Measurements from ENCODE around the gene UBE3D.
A peak's percentile ranks its signal among the peaks of the same experiment; 100 is the strongest.

The UBE3D gene

DNA sequence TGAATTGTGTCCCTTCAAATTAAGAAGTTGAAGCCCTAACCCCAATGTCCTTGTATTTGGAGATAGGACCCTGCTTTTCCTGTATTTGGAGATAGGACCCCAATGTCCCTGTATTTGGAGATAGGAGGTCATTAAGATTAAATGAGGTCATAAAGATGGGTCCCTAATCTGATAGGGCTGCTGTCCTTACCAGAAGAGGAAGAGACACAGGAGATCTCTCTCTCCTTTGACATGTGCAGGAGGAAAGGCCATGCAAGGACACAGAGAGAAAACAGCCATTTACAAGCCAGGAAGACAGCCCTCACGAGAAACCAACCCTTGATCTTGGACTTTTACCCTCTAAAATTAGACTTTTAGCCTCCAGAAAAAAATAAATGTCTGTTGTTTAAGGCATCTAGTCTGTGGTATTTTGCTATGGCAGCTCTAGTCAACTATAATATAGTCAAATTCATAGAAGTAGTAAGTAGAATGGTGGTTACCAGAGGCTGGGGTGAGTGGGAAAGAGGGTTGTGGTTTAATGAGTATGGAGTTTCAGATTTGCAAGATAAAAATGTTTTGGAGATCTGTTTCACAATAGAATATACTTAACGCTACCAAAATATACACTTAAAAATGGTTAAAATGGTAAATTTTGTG, 59.3 kb downstream of the UBE3D start:
- no peak overlapping the region for H3K23ac ChIP-seq (ENCODE audit: low read length in 2 of 2)
- H3K4me2 ChIP-seq (ENCODE audit: low read length, poor library complexity, severe bottlenecking), result no peak overlapping the region
- H3K79me1 ChIP-seq (replicated peaks; ENCODE audit: low read length, poor library complexity, severe bottlenecking), result peaks cover 1% of the 10 kb centered on the region
- no peak overlapping the region for H3K9ac ChIP-seq (ENCODE audit: low read length)
- H3K18ac ChIP-seq (ENCODE audit: low read depth in 1 of 2, low read length in 2 of 2), result no peak overlapping the region
- no peak for DNase-seq
- H3K27ac ChIP-seq (ENCODE audit: low read length, poor library complexity, severe bottlenecking), result no peak overlapping the region
- H4K8ac ChIP-seq (ENCODE audit: low read length), result no peak overlapping the region
- H3K14ac ChIP-seq (ENCODE audit: low read length in 2 of 2), result no peak overlapping the region
- H3K9me3 ChIP-seq (ENCODE audit: control insufficient read depth, low read length), result no peaks in the 10 kb centered on the region
- no peak overlapping the region for H2AFZ ChIP-seq (ENCODE audit: low read depth, low read length)
- no peak overlapping the region for H2BK120ac ChIP-seq (ENCODE audit: low read depth, low read length)
- H2BK5ac ChIP-seq (ENCODE audit: low read depth, low read length, poor library complexity, severe bottlenecking), result no peak overlapping the region
- H2BK12ac ChIP-seq (ENCODE audit: low read length in 2 of 2), result no peak overlapping the region
- H4K91ac ChIP-seq (ENCODE audit: low read length), result no peak overlapping the region
- H3K36me3 ChIP-seq (ENCODE audit: control insufficient read depth in 1 of 2, insufficient read depth in 2 of 2, low read depth in 1 of 2, low read length in 2 of 2), result no peaks in the 10 kb centered on the region
- no peak overlapping the region for H3K4ac ChIP-seq (ENCODE audit: low read depth in 1 of 2, low read length in 2 of 2)
- WGBS, result no CpG with 5 or more reads among the region's 2 CpGs
- H3K4me1 ChIP-seq (ENCODE audit: control insufficient read depth, insufficient read depth, low read depth, low read length), result no peaks in the 10 kb centered on the region
- no peaks in the 10 kb centered on the region for H3K27me3 ChIP-seq (ENCODE audit: control insufficient read depth in 1 of 2, insufficient read depth in 1 of 2, low read length in 2 of 2)
- no peak overlapping the region for H2BK15ac ChIP-seq (ENCODE audit: low read depth, poor library complexity, severe bottlenecking)
- H2AK5ac ChIP-seq (ENCODE audit: low read length, severe bottlenecking), result no peak overlapping the region
- H3K4me3 ChIP-seq (ENCODE audit: insufficient read depth in 1 of 2, low read depth in 1 of 2, low read length in 2 of 2), result no peak overlapping the region

DNA sequence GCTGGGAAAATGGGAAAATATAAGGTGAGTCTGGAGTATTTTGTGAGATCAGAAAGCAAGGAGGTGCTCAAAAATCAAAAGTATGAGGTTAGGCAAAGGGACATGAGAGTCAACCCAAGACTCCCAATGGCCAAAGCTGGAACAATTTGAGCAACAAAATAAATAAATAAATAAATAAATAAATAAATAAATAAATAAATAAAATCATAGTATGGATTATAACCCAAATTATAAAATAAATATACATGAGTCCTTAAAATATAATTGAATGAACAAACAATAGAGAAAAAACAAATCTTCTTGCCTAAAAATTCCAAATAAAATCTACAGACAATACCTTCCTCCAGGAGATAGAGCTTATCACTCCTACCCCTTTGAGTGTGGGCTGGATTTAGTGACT, 69.5 kb downstream of the UBE3D start:
- no peak overlapping the region for H3K4ac ChIP-seq (ENCODE audit: low read depth in 1 of 2, low read length in 2 of 2)
- no peak overlapping the region for H3K23ac ChIP-seq (ENCODE audit: low read length in 2 of 2)
- H3K4me2 ChIP-seq (ENCODE audit: low read length, poor library complexity, severe bottlenecking), result no peak overlapping the region
- H3K18ac ChIP-seq (ENCODE audit: low read depth in 1 of 2, low read length in 2 of 2), result no peak overlapping the region
- no peaks in the 10 kb centered on the region for H3K36me3 ChIP-seq (ENCODE audit: control insufficient read depth in 1 of 2, insufficient read depth in 2 of 2, low read depth in 1 of 2, low read length in 2 of 2)
- H2BK15ac ChIP-seq (ENCODE audit: low read depth, poor library complexity, severe bottlenecking), result no peak overlapping the region
- H3K79me1 ChIP-seq (replicated peaks; ENCODE audit: low read length, poor library complexity, severe bottlenecking), result no peaks in the 10 kb centered on the region
- H2AFZ ChIP-seq (ENCODE audit: low read depth, low read length), result no peak overlapping the region
- H4K91ac ChIP-seq (ENCODE audit: low read length), result no peak overlapping the region
- no peak overlapping the region for H3K4me3 ChIP-seq (ENCODE audit: insufficient read depth in 1 of 2, low read depth in 1 of 2, low read length in 2 of 2)
- H3K9ac ChIP-seq (ENCODE audit: low read length), result no peak overlapping the region
- no peak overlapping the region for H3K27ac ChIP-seq (ENCODE audit: low read length, poor library complexity, severe bottlenecking)
- H4K8ac ChIP-seq (ENCODE audit: low read length), result no peak overlapping the region
- no peaks in the 10 kb centered on the region for H3K27me3 ChIP-seq (ENCODE audit: control insufficient read depth in 1 of 2, insufficient read depth in 1 of 2, low read length in 2 of 2)
- no peak overlapping the region for H2BK12ac ChIP-seq (ENCODE audit: low read length in 2 of 2)
- no peak overlapping the region for H2BK5ac ChIP-seq (ENCODE audit: low read depth, low read length, poor library complexity, severe bottlenecking)
- H3K4me1 ChIP-seq (ENCODE audit: control insufficient read depth, insufficient read depth, low read depth, low read length), result no peaks in the 10 kb centered on the region
- DNase-seq, result no peak
- no peak overlapping the region for H2BK120ac ChIP-seq (ENCODE audit: low read depth, low read length)
- H2AK5ac ChIP-seq (ENCODE audit: low read length, severe bottlenecking), result no peak overlapping the region
- no peak overlapping the region for H3K14ac ChIP-seq (ENCODE audit: low read length in 2 of 2)
- no peaks in the 10 kb centered on the region for H3K9me3 ChIP-seq (ENCODE audit: control insufficient read depth, low read length)

DNA sequence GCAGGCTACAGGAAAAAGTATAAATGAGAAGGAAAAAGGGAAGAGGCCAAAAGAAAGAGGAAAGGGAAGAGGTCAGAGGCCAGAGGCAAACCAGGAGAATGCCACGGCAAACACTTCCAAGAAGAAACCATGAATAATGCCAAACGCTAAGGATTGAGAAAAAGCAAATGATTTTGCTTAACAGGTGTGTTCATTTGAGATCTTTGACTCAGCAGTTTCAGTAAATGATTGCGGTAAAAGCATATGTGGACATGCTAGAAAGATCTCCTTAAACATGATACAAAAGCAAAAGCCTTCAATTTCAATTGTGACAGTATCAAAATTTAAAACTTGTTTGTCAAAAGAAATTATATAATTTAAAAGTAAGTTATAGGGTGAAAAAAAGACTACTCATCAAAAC, 70.6 kb downstream of the UBE3D start:
- Histone ChIP-seq H3K27me3 (ENCODE audit: control insufficient read depth in 1 of 2, insufficient read depth in 1 of 2, low read length in 2 of 2) (no peaks in the 10 kb centered on the region), H2BK15ac (ENCODE audit: low read depth, poor library complexity, severe bottlenecking) (no peak overlapping the region), H2AFZ (ENCODE audit: low read depth, low read length) (no peak overlapping the region), H4K91ac (ENCODE audit: low read length) (no peak overlapping the region), H3K4ac (ENCODE audit: low read depth in 1 of 2, low read length in 2 of 2) (no peak overlapping the region), H3K27ac (ENCODE audit: low read length, poor library complexity, severe bottlenecking) (no peak overlapping the region), H2BK5ac (ENCODE audit: low read depth, low read length, poor library complexity, severe bottlenecking) (no peak overlapping the region), H3K79me1 (replicated peaks; ENCODE audit: low read length, poor library complexity, severe bottlenecking) (no peaks in the 10 kb centered on the region), H3K9ac (ENCODE audit: low read length) (no peak overlapping the region), H2AK5ac (ENCODE audit: low read length, severe bottlenecking) (no peak overlapping the region), H3K23ac (ENCODE audit: low read length in 2 of 2) (no peak overlapping the region), H3K36me3 (ENCODE audit: control insufficient read depth in 1 of 2, insufficient read depth in 2 of 2, low read depth in 1 of 2, low read length in 2 of 2) (no peaks in the 10 kb centered on the region), H3K4me3 (ENCODE audit: insufficient read depth in 1 of 2, low read depth in 1 of 2, low read length in 2 of 2) (no peak overlapping the region), H3K14ac (ENCODE audit: low read length in 2 of 2) (no peak overlapping the region), H2BK12ac (ENCODE audit: low read length in 2 of 2) (no peak overlapping the region), H3K18ac (ENCODE audit: low read depth in 1 of 2, low read length in 2 of 2) (no peak overlapping the region), H3K9me3 (ENCODE audit: control insufficient read depth, low read length) (no peaks in the 10 kb centered on the region), H2BK120ac (ENCODE audit: low read depth, low read length) (no peak overlapping the region), H3K4me2 (ENCODE audit: low read length, poor library complexity, severe bottlenecking) (no peak overlapping the region), H3K4me1 (ENCODE audit: control insufficient read depth, insufficient read depth, low read depth, low read length) (peaks cover 3% of the 10 kb centered on the region), H4K8ac (ENCODE audit: low read length) (no peak overlapping the region)
- DNase-seq, result no peak
- WGBS, result 92% methylated on average over 2 of the region's 3 CpGs

DNA sequence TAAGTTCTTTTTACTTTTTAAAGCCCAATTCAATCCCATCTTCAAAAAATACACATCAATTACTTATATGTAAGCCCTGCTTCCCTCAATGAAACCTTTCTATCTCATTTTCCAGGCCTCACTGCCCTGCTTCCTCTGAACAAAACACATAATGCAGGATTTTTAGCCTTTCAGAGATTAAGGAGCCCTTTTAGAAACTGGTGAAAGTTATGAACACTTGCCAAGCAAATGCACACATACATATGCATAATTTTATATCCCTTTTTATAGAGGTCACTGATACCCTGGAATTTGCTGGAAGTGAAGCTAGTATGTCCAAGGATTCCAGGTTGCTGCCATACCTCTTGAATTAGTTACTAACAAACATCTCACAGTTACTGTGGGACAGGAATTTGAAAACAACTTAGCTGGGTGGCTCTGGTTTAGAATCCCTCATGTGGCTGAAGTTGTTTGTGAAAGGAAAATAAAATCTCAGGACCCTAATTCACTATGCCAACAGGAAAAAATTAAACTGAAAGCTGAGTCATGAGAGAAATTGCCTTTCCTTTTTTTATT, 75.8 kb downstream of the UBE3D start:
- DNase-seq, result no peak
- H2BK12ac ChIP-seq (ENCODE audit: low read length in 2 of 2), result no peak overlapping the region
- no peaks in the 10 kb centered on the region for H3K36me3 ChIP-seq (ENCODE audit: control insufficient read depth in 1 of 2, insufficient read depth in 2 of 2, low read depth in 1 of 2, low read length in 2 of 2)
- H2BK15ac ChIP-seq (ENCODE audit: low read depth, poor library complexity, severe bottlenecking), result no peak overlapping the region
- no peaks in the 10 kb centered on the region for H3K79me1 ChIP-seq (replicated peaks; ENCODE audit: low read length, poor library complexity, severe bottlenecking)
- no peak overlapping the region for H3K23ac ChIP-seq (ENCODE audit: low read length in 2 of 2)
- peaks cover 3% of the 10 kb centered on the region for H3K4me1 ChIP-seq (ENCODE audit: control insufficient read depth, insufficient read depth, low read depth, low read length)
- H3K4ac ChIP-seq (ENCODE audit: low read depth in 1 of 2, low read length in 2 of 2), result no peak overlapping the region
- no peak overlapping the region for H3K18ac ChIP-seq (ENCODE audit: low read depth in 1 of 2, low read length in 2 of 2)
- H3K14ac ChIP-seq (ENCODE audit: low read length in 2 of 2), result no peak overlapping the region
- no peaks in the 10 kb centered on the region for H3K27me3 ChIP-seq (ENCODE audit: control insufficient read depth in 1 of 2, insufficient read depth in 1 of 2, low read length in 2 of 2)
- H3K9me3 ChIP-seq (ENCODE audit: control insufficient read depth, low read length), result no peaks in the 10 kb centered on the region
- no peak overlapping the region for H3K4me2 ChIP-seq (ENCODE audit: low read length, poor library complexity, severe bottlenecking)
- no peak overlapping the region for H4K91ac ChIP-seq (ENCODE audit: low read length)
- peak overlapping the region; percentile 19 for H3K27ac ChIP-seq (ENCODE audit: low read length, poor library complexity, severe bottlenecking)
- no peak overlapping the region for H2BK5ac ChIP-seq (ENCODE audit: low read depth, low read length, poor library complexity, severe bottlenecking)
- H3K9ac ChIP-seq (ENCODE audit: low read length), result no peak overlapping the region
- no peak overlapping the region for H2AK5ac ChIP-seq (ENCODE audit: low read length, severe bottlenecking)
- no peak overlapping the region for H2AFZ ChIP-seq (ENCODE audit: low read depth, low read length)
- H4K8ac ChIP-seq (ENCODE audit: low read length), result no peak overlapping the region
- H3K4me3 ChIP-seq (ENCODE audit: insufficient read depth in 1 of 2, low read depth in 1 of 2, low read length in 2 of 2), result no peak overlapping the region
- H2BK120ac ChIP-seq (ENCODE audit: low read depth, low read length), result no peak overlapping the region

Data from mesenchymal stem cell (in vitro differentiated cells and primary cell).